ENCODE results near the gene EDIL3.

GRCh38 chr5:84237126-84237525, 147.6 kb downstream of the EDIL3 start:
- TF ChIP-seq CTCF (IDR thresholded peaks at IDR 0.05) (no peak), POLR2AphosphoS5 (IDR thresholded peaks at IDR 0.05) (no peak)

Data from suprapubic skin (tissue), 3 donors.